ENCODE data around the gene POMT2. TPM values are rescaled to one million over a fixed set of nuclear protein-coding genes. Genes with fewer than 3 reads are reported as not detected.
A peak's percentile ranks its signal among the peaks of the same experiment; 100 is the strongest.

The POMT2 gene, protein sequence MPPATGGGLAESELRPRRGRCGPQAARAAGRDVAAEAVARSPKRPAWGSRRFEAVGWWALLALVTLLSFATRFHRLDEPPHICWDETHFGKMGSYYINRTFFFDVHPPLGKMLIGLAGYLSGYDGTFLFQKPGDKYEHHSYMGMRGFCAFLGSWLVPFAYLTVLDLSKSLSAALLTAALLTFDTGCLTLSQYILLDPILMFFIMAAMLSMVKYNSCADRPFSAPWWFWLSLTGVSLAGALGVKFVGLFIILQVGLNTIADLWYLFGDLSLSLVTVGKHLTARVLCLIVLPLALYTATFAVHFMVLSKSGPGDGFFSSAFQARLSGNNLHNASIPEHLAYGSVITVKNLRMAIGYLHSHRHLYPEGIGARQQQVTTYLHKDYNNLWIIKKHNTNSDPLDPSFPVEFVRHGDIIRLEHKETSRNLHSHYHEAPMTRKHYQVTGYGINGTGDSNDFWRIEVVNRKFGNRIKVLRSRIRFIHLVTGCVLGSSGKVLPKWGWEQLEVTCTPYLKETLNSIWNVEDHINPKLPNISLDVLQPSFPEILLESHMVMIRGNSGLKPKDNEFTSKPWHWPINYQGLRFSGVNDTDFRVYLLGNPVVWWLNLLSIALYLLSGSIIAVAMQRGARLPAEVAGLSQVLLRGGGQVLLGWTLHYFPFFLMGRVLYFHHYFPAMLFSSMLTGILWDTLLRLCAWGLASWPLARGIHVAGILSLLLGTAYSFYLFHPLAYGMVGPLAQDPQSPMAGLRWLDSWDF
- 13.7 and 21.1 TPM in 2 replicates for total RNA-seq
- polyA plus RNA-seq = 28.7 and 39.3 TPM in 2 replicates

GRCh38 chr14:77320238-77320935 is at the start of gene POMT2:
TSS of gene POMT2 (minus strand) at chr14:77320883. CDS start at chr14:77320681, 202 bp downstream.
- DNase-seq (ENCODE audit: low spot score) = peak; percentile 96
- no peaks in the 10 kb centered on the region for H3K27me3 ChIP-seq
- H3K9me3 ChIP-seq (ENCODE audit: low read depth) = no peaks in the 10 kb centered on the region
- peak within 1 kb of the TSS; percentile 84 for H3K4me2 ChIP-seq
- no peaks in the 10 kb centered on the region for H3K9me2 ChIP-seq (replicated peaks; ENCODE audit: insufficient read depth)
- TF ChIP-seq, protein P1, sequence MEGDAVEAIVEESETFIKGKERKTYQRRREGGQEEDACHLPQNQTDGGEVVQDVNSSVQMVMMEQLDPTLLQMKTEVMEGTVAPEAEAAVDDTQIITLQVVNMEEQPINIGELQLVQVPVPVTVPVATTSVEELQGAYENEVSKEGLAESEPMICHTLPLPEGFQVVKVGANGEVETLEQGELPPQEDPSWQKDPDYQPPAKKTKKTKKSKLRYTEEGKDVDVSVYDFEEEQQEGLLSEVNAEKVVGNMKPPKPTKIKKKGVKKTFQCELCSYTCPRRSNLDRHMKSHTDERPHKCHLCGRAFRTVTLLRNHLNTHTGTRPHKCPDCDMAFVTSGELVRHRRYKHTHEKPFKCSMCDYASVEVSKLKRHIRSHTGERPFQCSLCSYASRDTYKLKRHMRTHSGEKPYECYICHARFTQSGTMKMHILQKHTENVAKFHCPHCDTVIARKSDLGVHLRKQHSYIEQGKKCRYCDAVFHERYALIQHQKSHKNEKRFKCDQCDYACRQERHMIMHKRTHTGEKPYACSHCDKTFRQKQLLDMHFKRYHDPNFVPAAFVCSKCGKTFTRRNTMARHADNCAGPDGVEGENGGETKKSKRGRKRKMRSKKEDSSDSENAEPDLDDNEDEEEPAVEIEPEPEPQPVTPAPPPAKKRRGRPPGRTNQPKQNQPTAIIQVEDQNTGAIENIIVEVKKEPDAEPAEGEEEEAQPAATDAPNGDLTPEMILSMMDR (IDR thresholded peaks at IDR 0.05; ENCODE audit: poor library complexity) = peak; percentile 37
- TF ChIP-seq EZH2phosphoT487 (IDR thresholded peaks at IDR 0.05; ENCODE audit: low read depth, severe bottlenecking, unreplicated experiment) = no peak
- peaks cover 47% of the 10 kb centered on the region for H3K79me2 ChIP-seq
- WGBS (ENCODE audit: low lambda C conversion rate, missing lambda C conversion rate) = 1% methylated on average over 46 of the region's 69 CpGs
- peak within 1 kb of the TSS; percentile 92 for H2AFZ ChIP-seq
- no peaks in the 10 kb centered on the region for H4K20me1 ChIP-seq (ENCODE audit: insufficient read depth, poor library complexity, severe bottlenecking)
- H3K27ac ChIP-seq = peak within 1 kb of the TSS; percentile 97
- H3K4me1 ChIP-seq (ENCODE audit: insufficient read depth) = peaks cover 22% of the 10 kb centered on the region
- peak within 1 kb of the TSS; percentile 80 for H3K4me3 ChIP-seq
- H3K36me3 ChIP-seq (replicated peaks; ENCODE audit: insufficient read depth, low read depth) = no peaks in the 10 kb centered on the region

DNA sequence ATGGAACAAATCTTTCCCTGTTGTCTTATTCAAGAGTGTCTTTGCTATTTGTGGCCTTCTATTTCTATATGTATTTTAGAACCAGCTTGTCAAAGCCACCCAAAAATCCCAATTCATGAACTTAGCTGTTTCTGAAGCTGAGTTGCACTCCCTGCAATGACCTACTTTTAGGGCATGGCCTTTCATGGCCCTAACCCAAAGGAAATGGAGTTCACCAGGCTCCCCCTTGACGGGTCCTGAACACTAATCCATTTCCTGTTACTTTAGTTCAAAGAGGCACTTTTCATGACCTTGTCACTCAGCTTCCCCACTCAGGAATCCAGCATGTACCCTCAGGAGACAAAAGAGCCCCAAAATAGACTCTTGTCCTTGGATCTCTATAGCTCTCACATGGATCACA is 48.6 kb upstream of the POMT2 start:
- no peaks in the 10 kb centered on the region for H3K36me3 ChIP-seq (replicated peaks; ENCODE audit: insufficient read depth, low read depth)
- DNase-seq (ENCODE audit: low spot score) = no peak
- 77% methylated on average over 1 of the region's 1 CpG for WGBS (ENCODE audit: low lambda C conversion rate, missing lambda C conversion rate)

GRCh38 chr14:77364146-77364545 is 43.5 kb upstream of the POMT2 start:
- WGBS (ENCODE audit: low lambda C conversion rate, missing lambda C conversion rate) = 91% methylated on average over 3 of the region's 3 CpGs
- H3K4me1 ChIP-seq (ENCODE audit: insufficient read depth) = no peaks in the 10 kb centered on the region
- no peak overlapping the region for H3K4me3 ChIP-seq
- H3K9me3 ChIP-seq (ENCODE audit: low read depth) = no peaks in the 10 kb centered on the region
- no peak overlapping the region for H3K4me2 ChIP-seq
- TF ChIP-seq EZH2 (IDR thresholded peaks at IDR 0.05; ENCODE audit: borderline replicate concordance) (no peak), EZH2phosphoT487 (IDR thresholded peaks at IDR 0.05; ENCODE audit: low read depth, severe bottlenecking, unreplicated experiment) (no peak)
- TF ChIP-seq, protein P1 (IDR thresholded peaks at IDR 0.05; ENCODE audit: poor library complexity) = no peak
- no peaks in the 10 kb centered on the region for H3K36me3 ChIP-seq (replicated peaks; ENCODE audit: insufficient read depth, low read depth)
- no peaks in the 10 kb centered on the region for H4K20me1 ChIP-seq (ENCODE audit: insufficient read depth, poor library complexity, severe bottlenecking)
- H3K27me3 ChIP-seq = no peaks in the 10 kb centered on the region
- no peak overlapping the region for H2AFZ ChIP-seq
- H3K79me2 ChIP-seq = peaks cover 83% of the 10 kb centered on the region
- no peaks in the 10 kb centered on the region for H3K9me2 ChIP-seq (replicated peaks; ENCODE audit: insufficient read depth)
- DNase-seq (ENCODE audit: low spot score) = no peak
- no peak overlapping the region for H3K27ac ChIP-seq

More for the DNA sequence above, 48.6 kb upstream of the POMT2 start:
- Histone ChIP-seq H3K27ac (no peak overlapping the region), H3K4me2 (no peak overlapping the region), H3K9me2 (replicated peaks; ENCODE audit: insufficient read depth) (no peaks in the 10 kb centered on the region), H2AFZ (no peak overlapping the region), H4K20me1 (ENCODE audit: insufficient read depth, poor library complexity, severe bottlenecking) (no peaks in the 10 kb centered on the region), H3K79me2 (peaks cover 87% of the 10 kb centered on the region), H3K4me1 (ENCODE audit: insufficient read depth) (peaks cover 8% of the 10 kb centered on the region), H3K27me3 (no peaks in the 10 kb centered on the region), H3K4me3 (no peak overlapping the region), H3K9me3 (ENCODE audit: low read depth) (no peaks in the 10 kb centered on the region)
- TF ChIP-seq EZH2 (IDR thresholded peaks at IDR 0.05; ENCODE audit: borderline replicate concordance) = no peak
- no peak for TF ChIP-seq EZH2phosphoT487 (IDR thresholded peaks at IDR 0.05; ENCODE audit: low read depth, severe bottlenecking, unreplicated experiment)
- TF ChIP-seq, protein P1 (IDR thresholded peaks at IDR 0.05; ENCODE audit: poor library complexity) = no peak
